Activated naive CD4-positive, alpha-beta T cell treated with anti-CD3 and anti-CD28 coated beads for 36 hours (primary cell): Measurements from ENCODE around the gene PANX1. TPM values are rescaled to one million over a fixed set of nuclear protein-coding genes. Genes with fewer than 3 reads are reported as not detected.

Experiments used
- CTCF ChIA-PET: fragments of 350-600 bp; sonication (Branson Sonifier 250); formaldehyde crosslinking; loops from one replicate; lab custom pipeline; 2021; ENCODE audit warnings: antibody characterized with exemption; lab: Charles Lee
- DNase-seq: peaks from one replicate; pipeline ENCODE4 v3.0.0-alpha.2; 2020
- H3K27ac Mint-ChIP-seq: one replicate; pipeline ENCODE4 v1.8.0; 2021; ENCODE audit warnings: mild to moderate bottlenecking, mixed read lengths
- H3K27me3 Mint-ChIP-seq: one replicate; pipeline ENCODE4 v1.8.0; 2021; ENCODE audit warnings: low read depth, mixed read lengths
- H3K36me3 Mint-ChIP-seq: one replicate; pipeline ENCODE4 v1.8.0; 2021; ENCODE audit warnings: low read depth, mixed read lengths
- H3K4me1 Mint-ChIP-seq: one replicate; pipeline ENCODE4 v1.8.0; 2021; ENCODE audit warnings: low read depth, mixed read lengths
- H3K4me3 Mint-ChIP-seq: one replicate; pipeline ENCODE4 v1.8.0; 2021; ENCODE audit warnings: mild to moderate bottlenecking, moderate library complexity, mixed read lengths
- H3K9me3 Mint-ChIP-seq: one replicate; pipeline ENCODE4 v1.8.0; 2021; ENCODE audit warnings: mixed read lengths
- intact Hi-C: fragments of 100-400 bp; cut with micrococcal nuclease; formaldehyde crosslinking; loops from one replicate; pipeline ENCODE4 v1.15.1; 2023
- total RNA-seq, 2 experiments: library from RNA; stranded (reverse); gene quantifications; one replicate each; pipeline ENCODE4 v1.2.3, GENCODE V29; 2021

The PANX1 gene
- total RNA-seq, 2 experiments from 2014 or later, result 5.4 to 5.8 TPM

DNA sequence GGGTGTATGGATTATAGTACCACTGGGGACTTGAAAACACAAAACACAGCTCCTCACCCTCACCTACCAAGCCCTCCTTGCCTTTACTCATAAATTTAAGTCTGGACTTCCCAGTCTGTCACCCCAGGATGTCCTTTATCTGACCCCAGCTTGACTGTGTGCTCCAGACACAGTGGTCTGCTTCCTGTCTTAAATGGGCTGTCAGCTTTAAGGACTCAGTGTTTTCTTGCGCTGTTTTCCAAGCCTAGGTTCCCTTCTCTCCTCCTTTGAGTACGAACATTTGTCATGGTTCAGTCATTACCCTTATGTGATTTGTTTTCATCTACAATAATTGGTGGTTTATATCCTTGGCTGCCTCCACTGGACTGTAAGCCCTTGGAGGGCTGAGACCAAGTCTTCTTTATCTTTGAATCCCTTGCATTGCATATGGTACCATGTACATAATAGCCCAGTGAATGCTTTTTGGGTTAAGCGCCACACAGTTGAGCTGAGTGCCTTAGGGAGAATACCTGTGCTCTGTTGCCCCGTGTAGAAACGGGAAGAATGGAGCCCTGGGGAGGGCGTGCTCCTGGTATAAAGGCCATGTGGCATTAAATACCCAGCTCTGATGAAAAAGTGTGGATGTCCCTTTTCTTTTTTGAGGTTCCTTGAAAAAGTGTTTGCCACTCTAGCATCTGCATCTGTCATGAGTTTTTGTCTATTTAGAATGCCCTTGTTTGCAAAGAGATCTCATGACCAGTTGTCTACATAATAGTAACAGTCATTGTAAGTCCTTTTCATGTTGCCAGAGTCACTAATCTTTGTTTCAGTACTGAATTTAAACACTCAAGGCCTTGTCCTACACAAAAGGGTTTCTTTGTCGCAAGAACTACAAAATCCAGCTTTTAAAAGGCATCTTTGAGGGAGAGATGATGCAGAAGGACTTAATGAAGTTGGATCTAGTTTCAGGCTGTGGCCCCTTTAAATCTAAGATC is 14.0 kb downstream of the PANX1 start:
- CTCF ChIA-PET, result no interaction called here
- Mint-ChIP-seq H3K4me3 (no peak overlapping the region), H3K9me3 (no peaks in the 10 kb centered on the region), H3K36me3 (no peaks in the 10 kb centered on the region), H3K4me1 (peaks cover 43% of the 10 kb centered on the region), H3K27ac (no peak overlapping the region), H3K27me3 (no peaks in the 10 kb centered on the region)
- DNase-seq, result no peak
- intact Hi-C loops, result no loop called here

DNA sequence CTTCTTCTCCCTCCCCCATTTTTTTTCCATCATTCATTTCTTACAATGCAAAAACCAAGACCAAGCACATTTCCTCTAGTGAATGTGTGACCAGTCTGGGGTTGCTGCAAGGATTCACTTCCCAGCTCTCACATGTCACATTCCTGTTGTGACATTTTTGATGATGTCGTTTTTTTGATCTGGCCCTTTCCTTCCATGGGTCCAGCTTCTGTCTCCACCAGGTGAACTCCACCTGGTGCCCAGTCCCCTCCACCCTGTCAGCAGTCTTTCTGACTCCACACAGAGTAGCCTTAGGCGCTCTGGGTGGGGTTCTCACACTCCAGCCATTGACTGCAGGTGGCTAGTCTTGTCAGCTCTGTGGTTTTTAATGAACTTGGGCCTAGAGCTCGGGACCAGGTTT is 15.6 kb downstream of the PANX1 start:
- intact Hi-C loops, result no loop called here
- H3K27ac Mint-ChIP-seq, result no peak overlapping the region

DNA sequence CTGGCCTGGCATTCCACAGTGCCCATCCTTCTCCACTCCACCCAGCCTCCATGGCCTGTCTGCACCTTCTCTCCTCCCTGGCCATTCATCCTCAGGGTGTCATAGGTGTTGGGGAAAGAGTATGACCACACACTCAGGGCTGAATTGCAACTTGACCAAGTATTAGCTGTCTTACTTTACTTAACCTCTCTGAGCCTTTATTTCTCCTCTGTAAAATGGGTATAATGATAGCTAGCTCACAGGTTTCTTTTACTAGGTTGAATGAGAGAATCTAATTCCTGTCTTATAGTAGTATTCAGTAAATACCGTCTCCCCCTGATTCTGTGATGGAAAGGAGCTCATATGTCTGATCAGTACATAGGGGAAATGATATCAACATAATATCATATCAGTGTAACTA is 16.0 kb downstream of the PANX1 start:
- no peak for DNase-seq
- CTCF ChIA-PET, result interaction anchor here (1.0 to 1.4 kb wide), 2 partner anchors 9 to 10 kb away, joined by 3 read pairs; no protein-coding TSS in a partner anchor
- peaks cover 63% of the 10 kb centered on the region for H3K4me1 Mint-ChIP-seq

More for the DNA sequence above, 15.6 kb downstream of the PANX1 start:
- no peaks in the 10 kb centered on the region for H3K36me3 Mint-ChIP-seq
- H3K9me3 Mint-ChIP-seq, result no peaks in the 10 kb centered on the region
- H3K4me3 Mint-ChIP-seq, result no peak overlapping the region
- CTCF ChIA-PET, result interaction anchor here (1.0 to 1.4 kb wide), 2 partner anchors 9 to 11 kb away, joined by 3 read pairs; no protein-coding TSS in a partner anchor
- no peaks in the 10 kb centered on the region for H3K27me3 Mint-ChIP-seq
- H3K4me1 Mint-ChIP-seq, result peaks cover 59% of the 10 kb centered on the region
- DNase-seq, result no peak

DNA sequence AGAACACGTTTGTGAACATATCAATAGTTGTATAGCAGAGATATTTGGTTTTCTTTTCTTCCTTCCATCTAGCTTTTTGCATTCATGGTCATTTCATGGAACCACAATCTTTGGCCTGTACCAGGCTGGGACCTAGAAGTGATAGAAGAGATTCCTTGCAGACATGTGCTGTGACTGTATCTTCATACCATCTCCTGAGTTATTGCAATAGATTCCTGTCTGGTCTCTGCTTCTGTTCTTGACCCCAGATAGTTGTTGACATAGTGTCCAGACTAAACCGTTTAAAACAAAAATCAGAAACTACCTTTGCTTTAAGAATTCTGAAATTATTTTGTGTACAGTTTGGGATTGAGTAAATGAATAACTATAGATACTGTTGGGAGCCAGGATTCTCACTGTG is 16.8 kb downstream of the PANX1 start:
- intact Hi-C loops, result no loop called here
- CTCF ChIA-PET, result interaction anchor here (0.5 kb wide), 1 partner anchor 250 kb away, joined by 3 read pairs; no protein-coding TSS in a partner anchor
- Mint-ChIP-seq H3K27ac (no peak overlapping the region), H3K27me3 (no peaks in the 10 kb centered on the region), H3K4me3 (no peak overlapping the region), H3K9me3 (no peaks in the 10 kb centered on the region), H3K36me3 (no peaks in the 10 kb centered on the region), H3K4me1 (peaks cover 62% of the 10 kb centered on the region)
- DNase-seq, result no peak

More for the DNA sequence above, 16.0 kb downstream of the PANX1 start:
- Mint-ChIP-seq H3K36me3 (no peaks in the 10 kb centered on the region), H3K27me3 (no peaks in the 10 kb centered on the region), H3K9me3 (no peaks in the 10 kb centered on the region), H3K27ac (no peak overlapping the region), H3K4me3 (no peak overlapping the region)
- intact Hi-C loops, result no loop called here

DNA sequence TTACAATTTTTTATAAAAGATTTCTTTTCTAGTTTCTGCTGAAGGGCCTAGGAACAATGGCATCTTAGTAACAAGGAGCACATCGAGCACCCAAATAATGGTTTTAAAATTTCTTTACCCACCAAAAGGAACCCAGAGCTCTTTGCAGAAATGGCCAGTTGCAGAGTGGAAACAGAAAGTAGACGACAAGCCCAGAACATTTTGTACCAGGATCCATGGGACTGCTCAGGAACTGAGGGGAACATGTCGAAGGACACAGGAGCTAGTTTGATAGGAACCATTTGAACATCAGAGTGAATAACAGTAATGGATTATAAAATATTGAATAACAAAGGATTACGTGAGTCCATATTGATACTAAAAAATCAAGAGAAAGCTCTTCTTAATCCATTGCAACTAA is 17.3 kb downstream of the PANX1 start:
- CTCF ChIA-PET, result interaction anchor here (0.5 kb wide), 1 partner anchor 250 kb away, joined by 3 read pairs; no protein-coding TSS in a partner anchor
- Mint-ChIP-seq H3K36me3 (no peaks in the 10 kb centered on the region), H3K9me3 (no peaks in the 10 kb centered on the region), H3K4me3 (no peak overlapping the region), H3K27ac (no peak overlapping the region), H3K4me1 (peaks cover 65% of the 10 kb centered on the region), H3K27me3 (no peaks in the 10 kb centered on the region)
- no peak for DNase-seq
- intact Hi-C loops, result no loop called here

- Mint-ChIP-seq H3K27ac (no peak overlapping the region), H3K36me3 (no peaks in the 10 kb centered on the region), H3K4me1 (peaks cover 76% of the 10 kb centered on the region), H3K9me3 (no peaks in the 10 kb centered on the region), H3K4me3 (no peak overlapping the region), H3K27me3 (no peaks in the 10 kb centered on the region)
- CTCF ChIA-PET, result interaction anchor here (0.9 kb wide), 1 partner anchor 16 kb away, joined by 4 read pairs; no protein-coding TSS in a partner anchor
- DNase-seq, result peak; percentile 54
- intact Hi-C loops, result loop anchor here (1.0 kb wide), 1 partner anchor 12 kb away; no protein-coding TSS in a partner anchor
Observed at GRCh38 chr11:94147433-94147845, 18.8 kb downstream of the PANX1 start.

DNA sequence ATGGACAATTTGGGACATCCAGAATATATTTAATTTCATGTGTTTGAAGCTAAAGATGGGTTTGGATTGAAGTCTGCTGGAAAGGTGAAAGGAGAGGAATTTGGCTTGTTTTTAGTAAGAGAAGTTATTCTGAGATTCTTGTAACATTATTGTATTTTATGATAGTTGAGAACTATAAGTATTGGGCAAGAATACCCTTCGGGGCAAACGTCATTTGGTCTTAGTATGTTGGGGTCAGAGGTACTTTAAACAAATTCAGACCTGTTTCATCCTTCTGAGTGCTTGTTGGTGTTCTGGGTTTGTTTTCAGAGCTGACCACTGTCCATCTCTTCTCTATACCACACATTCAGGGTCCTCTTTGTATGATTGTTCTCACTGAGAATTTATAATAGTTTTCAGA is 19.5 kb downstream of the PANX1 start:
- Mint-ChIP-seq H3K27ac (no peak overlapping the region), H3K27me3 (no peaks in the 10 kb centered on the region), H3K4me1 (peaks cover 78% of the 10 kb centered on the region), H3K9me3 (no peaks in the 10 kb centered on the region), H3K36me3 (no peaks in the 10 kb centered on the region), H3K4me3 (no peak overlapping the region)
- DNase-seq, result no peak
- CTCF ChIA-PET, result interaction anchor here (0.9 kb wide), 1 partner anchor 17 kb away, joined by 4 read pairs; no protein-coding TSS in a partner anchor
- intact Hi-C loops, result no loop called here

DNA sequence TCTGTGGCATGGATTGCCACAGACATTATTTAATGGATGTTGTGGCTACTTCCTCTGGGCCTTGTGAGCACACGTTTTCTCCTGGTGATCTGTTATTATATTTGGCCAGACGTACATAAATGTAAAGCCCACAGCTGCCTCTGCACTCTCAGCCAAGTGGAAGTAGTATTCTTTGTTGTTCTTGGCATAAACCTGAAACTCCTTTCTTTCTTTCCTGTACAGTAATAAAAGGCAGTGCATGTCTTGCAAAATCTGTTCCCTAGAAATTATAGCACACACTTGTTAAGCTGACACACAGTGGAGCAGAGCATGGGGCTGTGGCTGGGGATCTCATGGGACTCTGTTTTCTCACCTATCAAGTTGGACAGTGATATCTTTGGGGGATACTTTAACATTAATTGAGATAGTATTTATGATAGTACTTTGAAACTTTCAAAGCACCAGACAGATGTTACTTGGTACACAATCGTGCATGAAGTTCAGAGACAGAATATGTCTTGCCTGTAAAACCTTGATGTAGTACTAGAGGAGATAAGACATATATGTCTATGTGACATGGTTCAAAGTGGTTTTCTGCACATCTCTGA is 20.9 kb downstream of the PANX1 start:
- H3K27me3 Mint-ChIP-seq, result no peaks in the 10 kb centered on the region
- no peak overlapping the region for H3K27ac Mint-ChIP-seq
- H3K4me3 Mint-ChIP-seq, result no peak overlapping the region
- no peaks in the 10 kb centered on the region for H3K9me3 Mint-ChIP-seq
- CTCF ChIA-PET, result no interaction called here
- peaks cover 78% of the 10 kb centered on the region for H3K4me1 Mint-ChIP-seq
- intact Hi-C loops, result no loop called here
- peaks cover 5% of the 10 kb centered on the region for H3K36me3 Mint-ChIP-seq
- no peak for DNase-seq

DNA sequence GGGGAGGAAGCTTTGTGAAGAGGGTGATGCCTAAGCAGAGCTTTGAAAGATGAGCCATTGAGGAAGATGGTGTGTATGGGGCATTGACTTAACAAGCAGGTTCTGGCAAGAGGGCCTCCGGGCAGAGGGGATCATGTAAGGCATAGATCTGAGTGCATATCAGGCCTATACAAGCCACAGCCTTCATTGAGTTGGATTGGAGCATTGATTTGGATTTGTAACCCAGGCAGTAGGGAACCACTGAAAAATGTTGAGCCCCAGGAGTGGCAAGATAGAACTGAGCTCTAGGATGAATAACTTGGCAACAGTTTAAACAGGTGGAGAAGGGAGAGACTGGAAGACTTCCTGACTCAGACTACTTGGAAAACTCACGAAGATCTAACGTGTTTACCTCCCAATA is 21.4 kb downstream of the PANX1 start:
- intact Hi-C loops, result no loop called here
- Mint-ChIP-seq H3K9me3 (no peaks in the 10 kb centered on the region), H3K27me3 (no peaks in the 10 kb centered on the region), H3K4me1 (peaks cover 78% of the 10 kb centered on the region), H3K4me3 (no peak overlapping the region), H3K27ac (no peak overlapping the region), H3K36me3 (peaks cover 5% of the 10 kb centered on the region)
- CTCF ChIA-PET, result no interaction called here
- DNase-seq, result no peak

DNA sequence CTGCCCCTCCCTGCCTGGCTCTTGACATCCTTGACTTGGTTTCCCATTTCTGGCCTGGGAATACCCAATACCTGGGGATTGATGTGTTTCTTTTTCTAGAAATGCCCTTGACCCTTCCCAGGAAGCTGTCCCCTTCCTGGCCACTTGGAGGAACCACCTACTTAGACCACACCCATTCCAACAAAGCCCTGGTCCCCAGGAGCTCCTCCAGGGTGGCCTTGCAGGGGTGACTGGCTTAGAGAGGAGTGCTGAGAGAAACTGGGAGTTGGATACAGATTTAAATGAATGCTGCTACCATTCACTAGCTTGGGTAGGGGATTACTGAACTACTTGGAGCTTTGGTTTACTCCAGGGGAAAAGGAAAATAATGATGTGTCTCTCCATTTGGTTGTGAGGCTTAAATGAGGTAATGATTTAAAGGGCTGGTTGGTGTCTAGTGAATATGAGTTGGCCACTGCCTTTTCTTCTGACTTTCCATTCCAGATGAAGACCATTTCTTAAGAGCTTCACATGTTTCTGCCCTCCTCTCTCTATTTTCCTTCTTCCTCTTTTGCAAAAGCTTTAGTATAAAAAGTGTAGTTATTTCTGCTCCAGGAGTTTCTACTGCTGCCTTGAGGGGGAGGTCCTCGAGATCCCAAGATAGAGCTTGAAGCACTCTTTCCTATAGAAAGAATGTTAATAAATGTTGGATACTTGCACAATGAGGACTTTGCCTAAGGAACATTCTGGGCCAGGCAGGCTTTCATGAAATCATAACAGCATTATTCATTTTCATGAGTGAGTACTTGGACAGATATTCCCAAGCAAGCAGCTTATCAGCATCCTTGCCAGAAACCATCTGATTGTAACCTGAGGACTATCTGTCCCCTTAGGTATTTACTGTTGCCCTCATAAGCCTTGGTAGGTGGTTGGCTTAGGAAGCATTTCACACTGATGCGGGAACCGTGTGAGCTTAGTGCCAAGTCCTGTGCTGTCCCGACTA is 22.4 kb downstream of the PANX1 start:
- DNase-seq, result no peak
- H3K27me3 Mint-ChIP-seq, result no peaks in the 10 kb centered on the region
- H3K36me3 Mint-ChIP-seq, result peaks cover 9% of the 10 kb centered on the region
- no peak overlapping the region for H3K4me3 Mint-ChIP-seq
- intact Hi-C loops, result no loop called here
- H3K9me3 Mint-ChIP-seq, result no peaks in the 10 kb centered on the region
- peaks cover 68% of the 10 kb centered on the region for H3K4me1 Mint-ChIP-seq
- CTCF ChIA-PET, result no interaction called here
- no peak overlapping the region for H3K27ac Mint-ChIP-seq

DNA sequence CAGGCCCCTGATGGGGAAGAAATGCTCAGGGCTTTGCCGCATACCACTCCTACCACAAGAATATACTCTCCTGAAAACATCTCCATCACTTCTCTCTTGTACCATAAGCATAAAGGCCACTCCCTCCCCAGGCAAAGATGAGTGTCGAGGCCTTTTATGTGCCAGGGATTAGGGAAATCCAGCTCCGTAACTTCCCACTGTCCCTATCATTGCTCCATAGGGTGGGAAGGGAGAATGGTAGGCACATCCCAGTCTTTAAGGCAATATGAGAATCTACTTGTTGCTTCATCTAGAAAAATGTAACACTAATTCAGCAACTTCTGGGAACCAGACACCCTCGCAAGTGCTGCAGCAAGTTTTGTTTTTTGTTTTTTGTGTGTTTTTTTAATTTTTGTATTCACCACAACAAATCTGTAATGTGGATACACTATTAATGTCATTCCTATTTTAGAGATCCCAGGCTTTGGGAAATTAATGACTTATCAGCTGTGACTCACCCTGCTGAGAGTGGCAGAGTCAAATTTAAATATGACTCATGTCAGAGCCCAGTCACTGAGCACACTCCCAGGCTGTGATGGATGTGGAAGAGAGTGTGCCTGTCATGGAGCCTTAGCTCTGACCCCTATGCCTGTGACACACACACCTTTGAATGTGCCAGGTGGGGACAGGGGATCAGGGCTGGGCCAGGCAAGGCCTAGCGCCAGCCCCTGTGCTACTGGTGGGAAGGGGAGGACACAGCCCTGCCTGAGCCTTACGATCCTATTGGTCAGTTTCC is 23.4 kb downstream of the PANX1 start:
- H3K9me3 Mint-ChIP-seq, result peaks cover 2% of the 10 kb centered on the region
- no peaks in the 10 kb centered on the region for H3K27me3 Mint-ChIP-seq
- intact Hi-C loops, result loop anchor here (1.0 kb wide), 2 partner anchors 17 to 24 kb away; partner anchors contain the start of gene PANX1
- CTCF ChIA-PET, result no interaction called here
- H3K27ac Mint-ChIP-seq, result no peak overlapping the region
- H3K4me3 Mint-ChIP-seq, result no peak overlapping the region
- H3K4me1 Mint-ChIP-seq, result peaks cover 59% of the 10 kb centered on the region
- peaks cover 18% of the 10 kb centered on the region for H3K36me3 Mint-ChIP-seq
- peak; percentile 62 for DNase-seq
